ENCODE results near the gene PIAS2.

- TF ChIP-seq TAF1 (IDR thresholded peaks at IDR 0.05; ENCODE audit: borderline replicate concordance, low read depth, low read length) (no peak), POLR2A (IDR thresholded peaks at IDR 0.05; ENCODE audit: low read depth, low read length) (no peak), POLR2AphosphoS5 (IDR thresholded peaks at IDR 0.05; ENCODE audit: low read depth, low read length) (no peak)
Observed at GRCh38 chr18:46832849-46833248, 84.5 kb downstream of the PIAS2 start.

Data from GM12892 (cell line).